Bronchial smooth muscle cell (primary cell): Measurements from ENCODE around the gene DDX25. TPM values are rescaled to one million over a fixed set of nuclear protein-coding genes. Genes with fewer than 3 reads are reported as not detected.

Experiments used
- total RNA-seq: library from RNA; depleted of rRNA; stranded (reverse); fragments of >200 nt; gene quantifications from 2 replicates; pipeline ENCODE4 v1.2.1, GENCODE V29; 2014

DDX25 gene
- under 0.01 TPM in 1 of 2 replicates, not detected in the other for total RNA-seq

DNA sequence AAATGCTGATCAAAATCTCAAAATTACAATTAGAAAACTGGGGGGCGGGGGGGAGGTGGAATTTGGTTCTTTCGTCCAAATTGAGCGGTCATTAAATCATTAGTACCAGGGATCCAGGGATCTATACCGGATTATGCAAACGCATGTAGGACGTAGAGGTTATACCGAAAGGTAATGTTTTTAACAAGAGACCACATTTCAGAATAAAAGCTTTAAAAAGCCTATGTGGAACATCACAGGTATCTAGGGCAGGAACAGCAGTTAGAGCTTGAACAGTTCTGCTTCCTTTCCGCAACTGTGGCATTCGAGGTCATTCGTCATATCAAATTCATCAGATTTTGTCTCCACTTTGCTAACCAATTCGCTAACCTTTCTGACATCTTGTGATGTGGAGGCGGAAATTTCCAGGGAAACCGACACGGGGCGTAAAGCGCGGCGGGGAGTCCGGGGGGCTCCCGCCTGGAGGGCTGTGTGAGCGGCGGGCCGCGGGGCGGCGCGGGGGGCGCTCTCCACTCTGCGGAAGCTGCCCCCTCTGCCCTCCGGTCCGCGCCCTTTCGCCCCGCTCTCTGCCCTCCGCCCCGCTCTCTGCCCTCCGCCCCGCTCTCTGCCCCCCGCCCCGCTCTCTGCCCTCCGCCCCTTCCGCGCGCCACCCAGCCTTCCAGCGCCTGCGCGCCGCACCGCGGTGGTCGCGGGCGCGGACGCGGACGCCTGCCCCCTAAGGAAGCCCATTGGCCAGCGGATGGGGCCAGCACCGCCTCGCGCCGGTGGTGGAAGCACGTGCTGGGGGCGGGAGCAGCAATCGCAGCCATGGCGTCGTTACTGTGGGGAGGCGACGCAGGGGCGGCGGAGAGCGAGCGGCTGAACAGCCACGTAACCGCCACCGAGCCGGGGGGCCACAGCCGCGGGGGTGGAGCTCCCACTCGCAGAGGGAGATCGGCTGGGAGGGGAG, at the start of gene DDX25:
DDX25 (plus strand) TSS at position 798 of the 949 bp plus-strand sequence; CDS start at position 808, 10 bp downstream.

DNA sequence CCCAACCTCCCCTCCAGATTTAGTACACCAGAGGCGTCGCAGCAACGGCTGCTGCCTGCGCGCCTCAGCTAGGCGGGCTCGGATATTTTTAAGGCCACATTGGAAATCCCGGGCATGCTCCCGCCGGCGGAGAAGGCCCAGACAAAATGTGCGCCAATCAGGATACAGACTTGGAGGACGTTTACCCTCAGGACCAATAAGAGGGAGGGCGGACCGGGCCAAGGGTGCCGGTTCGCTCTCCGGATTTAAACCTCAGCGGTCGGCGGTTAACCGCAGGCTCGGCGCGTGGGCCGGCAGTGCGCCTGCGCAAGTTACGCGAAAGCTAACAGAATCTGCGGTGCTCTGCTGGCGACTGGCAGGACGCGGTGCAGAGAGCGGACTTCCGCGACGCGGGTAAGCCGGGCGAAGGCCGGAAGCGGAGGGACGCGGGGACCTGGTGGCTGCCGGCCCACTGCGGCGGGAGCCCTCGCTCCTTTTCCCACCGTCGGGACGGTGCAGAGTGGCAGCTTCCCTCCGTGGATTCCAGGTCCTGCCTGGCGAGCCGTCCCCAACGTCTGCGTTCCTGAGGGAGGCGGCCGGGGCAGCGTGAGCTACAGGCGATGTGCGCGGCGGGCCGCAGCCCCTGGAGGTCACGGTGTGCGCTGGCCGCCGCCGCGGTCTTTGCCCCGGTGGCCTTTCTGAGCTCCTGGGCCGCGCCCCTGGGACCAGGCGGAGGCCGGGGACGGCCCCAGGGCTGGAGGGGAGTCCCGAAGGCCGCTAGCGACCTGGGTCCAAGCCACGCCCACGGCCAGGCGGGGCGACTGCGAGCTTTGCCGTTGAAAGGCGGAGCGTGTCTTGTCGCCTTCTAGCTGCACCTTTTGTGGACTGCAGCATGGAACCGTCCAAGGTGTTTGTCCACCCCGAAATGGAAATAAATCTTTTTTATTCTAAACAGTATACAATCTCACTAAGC, 16.7 kb upstream of the DDX25 start, which contains the start of gene HYLS1:
HYLS1 (plus strand) TSS at position 296 of the 952 bp plus-strand sequence. CDS start 11,701 bp downstream, outside the sequence.

DNA sequence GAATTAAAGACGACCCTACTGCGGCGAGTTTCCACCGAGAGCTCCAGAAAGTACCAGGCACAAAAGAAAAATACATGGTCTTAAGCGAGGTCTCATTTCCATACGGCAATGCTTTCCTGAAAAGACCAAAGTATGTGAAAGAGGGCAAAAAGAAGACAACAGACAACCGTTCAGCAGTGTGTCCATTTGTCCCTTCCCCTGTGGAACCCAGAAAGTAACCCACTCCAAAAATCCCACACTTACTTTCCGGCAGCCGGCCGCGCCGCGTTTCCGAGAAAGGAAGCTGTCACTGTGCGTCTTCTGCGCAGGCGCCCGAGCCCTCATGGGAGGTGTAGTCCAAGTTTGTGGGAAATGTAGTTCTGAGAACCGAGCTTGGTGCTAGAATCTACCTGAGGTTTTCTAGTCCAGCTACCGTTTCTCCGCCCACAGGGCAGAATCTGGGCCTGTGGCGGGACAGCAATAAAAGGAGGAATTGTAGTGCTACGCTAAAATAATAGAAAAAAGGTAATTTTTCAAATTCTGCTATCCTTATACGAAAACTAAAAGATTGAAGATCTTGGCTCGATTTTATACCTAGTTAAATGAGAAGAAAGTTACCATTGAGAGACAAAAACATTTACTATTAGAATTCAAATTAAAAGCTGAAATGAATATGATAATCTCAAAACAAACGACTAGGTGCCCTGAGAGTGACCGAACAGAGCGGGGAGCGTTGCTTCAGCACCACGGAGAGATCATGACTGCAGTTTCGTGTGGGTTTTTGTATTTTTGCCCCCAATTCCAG, 1.2 kb upstream of the DDX25 start, which contains the start of gene PUS3:
PUS3 (minus strand) TSS at position 280 of the 784 bp plus-strand sequence. CDS start 6,922 bp downstream, outside the sequence.

DNA sequence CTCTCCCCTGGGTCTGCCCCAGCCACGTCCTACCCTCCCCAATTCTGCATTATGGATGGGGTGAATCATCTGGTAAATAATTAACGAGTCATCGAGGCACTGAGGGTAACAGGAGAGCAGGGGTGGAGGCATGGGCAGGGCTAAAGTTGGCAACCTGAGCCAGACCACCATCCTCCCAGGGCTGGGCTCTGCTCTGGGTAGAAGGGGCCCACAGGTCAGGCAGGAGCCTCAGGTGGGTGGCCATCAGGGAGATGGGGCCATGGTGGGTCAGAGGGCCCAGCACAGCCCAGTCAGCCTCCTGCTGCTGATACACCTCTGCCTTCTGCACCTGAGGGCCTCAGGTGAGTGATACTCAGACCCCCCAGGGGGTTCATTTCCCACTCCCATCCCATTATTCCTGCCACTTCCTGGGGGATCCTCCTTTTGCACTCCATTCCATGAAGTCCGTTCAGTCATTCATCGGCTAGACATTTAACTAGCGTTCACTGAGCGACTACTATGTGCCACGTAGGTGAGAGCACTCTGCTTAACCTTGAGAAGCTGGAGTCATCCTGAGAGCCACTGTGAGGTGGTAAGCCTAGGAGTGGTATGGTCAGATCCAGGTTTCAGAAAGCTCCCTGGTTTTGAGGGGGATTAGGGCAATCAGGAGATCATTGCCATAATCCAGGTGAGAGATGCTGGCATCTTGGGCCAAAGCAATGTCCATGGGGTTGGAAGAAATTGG, 41.7 kb downstream of the DDX25 start, which contains the start of gene VSIG10L2:
VSIG10L2 (plus strand) TSS at position 248 of the 724 bp plus-strand sequence; CDS start at position 260, 12 bp downstream.

Other genes with a start within 250 kb of the DDX25 start
- not detected in 2 replicates for gene ACRV1, start 223.7 kb upstream of the DDX25 start, total RNA-seq
- not detected in 2 replicates for gene PATE1, start 158.2 kb upstream of the DDX25 start, total RNA-seq
- not detected in 2 replicates for gene PATE2, start 125.7 kb upstream of the DDX25 start, total RNA-seq
- not detected in 2 replicates for gene PATE3, start 116.4 kb upstream of the DDX25 start, total RNA-seq
- gene PATE4, start 71.2 kb upstream of the DDX25 start, total RNA-seq: not detected in 2 replicates
- gene HYLS1, start 16.8 kb upstream of the DDX25 start, total RNA-seq: 2.7 and 3.8 TPM in 2 replicates
- gene PUS3, start 1.3 kb upstream of the DDX25 start, total RNA-seq: 11.3 and 12.8 TPM in 2 replicates
- 0.09 TPM in 1 of 2 replicates, not detected in the other for gene VSIG10L2, start 41.5 kb downstream of the DDX25 start, total RNA-seq
- gene CDON, start 158.4 kb downstream of the DDX25 start, total RNA-seq: 4.9 and 31.2 TPM in 2 replicates